ENCODE data around the gene FLAD1.
A peak's percentile ranks its signal among the peaks of the same experiment; 100 is the strongest.

FLAD1 gene

GRCh38 chr1:154992721-154993571, 9.8 kb downstream of the FLAD1 start:
- peak; percentile 46 for DNase-seq

- no peak for DNase-seq
Observed at GRCh38 chr1:154993572-154994268, 10.6 kb downstream of the FLAD1 start, which contains the start of gene LENEP. Gene LENEP (plus strand): TSS chr1:154993586. CDS start chr1:154993608, 22 bp downstream.

- DNase-seq: no peak
Observed at GRCh38 chr1:154994269-154994587, 11.1 kb downstream of the FLAD1 start.

- DNase-seq: no peak
Observed at GRCh38 chr1:154994591-154994990, 11.4 kb downstream of the FLAD1 start.

GRCh38 chr1:154995301-154995983, 12.3 kb downstream of the FLAD1 start:
- peak; percentile 81 for DNase-seq

- no peak for DNase-seq
Observed at GRCh38 chr1:154996966-154997701, 14.0 kb downstream of the FLAD1 start.

- DNase-seq: no peak
Observed at GRCh38 chr1:154998201-154998780, 15.1 kb downstream of the FLAD1 start.

GRCh38 chr1:154998818-154999570, 15.8 kb downstream of the FLAD1 start:
- peak; percentile 79 for DNase-seq

GRCh38 chr1:154999571-155000410, 16.6 kb downstream of the FLAD1 start:
- DNase-seq: no peak

GRCh38 chr1:155000411-155000725, 17.2 kb downstream of the FLAD1 start:
- no peak for DNase-seq

- DNase-seq: peak; percentile 85
Observed at GRCh38 chr1:155000726-155001424, 17.7 kb downstream of the FLAD1 start.

- DNase-seq: no peak
Observed at GRCh38 chr1:155001425-155001674, 18.2 kb downstream of the FLAD1 start.

GRCh38 chr1:155001675-155002463, 18.7 kb downstream of the FLAD1 start:
- peak; percentile 99 for DNase-seq

- DNase-seq: peak; percentile 51
Observed at GRCh38 chr1:155002464-155003226, 19.5 kb downstream of the FLAD1 start, which contains the start of gene ZBTB7B. Gene ZBTB7B (plus strand): TSS chr1:155002802. CDS start chr1:155014661, 11,859 bp downstream.

- peak; percentile 34 for DNase-seq
Observed at GRCh38 chr1:155003227-155003765, 20.2 kb downstream of the FLAD1 start.

GRCh38 chr1:155003766-155004351, 20.7 kb downstream of the FLAD1 start:
- peak; percentile 77 for DNase-seq

- DNase-seq: no peak
Observed at GRCh38 chr1:155004352-155005075, 21.4 kb downstream of the FLAD1 start.
